GM19397 (cell line): ENCODE results near the gene TMEM229B.

Experiments used
- ATAC-seq: cut with Tn5 transposase; IDR thresholded peaks from one replicate; pipeline ENCODE4 v1.9.1; 2021; ENCODE audit warnings: mild to moderate bottlenecking, moderate library complexity; ENCODE audit not compliant: unreplicated experiment

The TMEM229B gene

GRCh38 chr14:67426983-67427606 is 61.4 kb downstream of the TMEM229B start:
- no peak for ATAC-seq

GRCh38 chr14:67426161-67426560 is 62.4 kb downstream of the TMEM229B start:
- no peak for ATAC-seq

GRCh38 chr14:67425608-67426007 is 62.9 kb downstream of the TMEM229B start:
- ATAC-seq, result no peak

DNA sequence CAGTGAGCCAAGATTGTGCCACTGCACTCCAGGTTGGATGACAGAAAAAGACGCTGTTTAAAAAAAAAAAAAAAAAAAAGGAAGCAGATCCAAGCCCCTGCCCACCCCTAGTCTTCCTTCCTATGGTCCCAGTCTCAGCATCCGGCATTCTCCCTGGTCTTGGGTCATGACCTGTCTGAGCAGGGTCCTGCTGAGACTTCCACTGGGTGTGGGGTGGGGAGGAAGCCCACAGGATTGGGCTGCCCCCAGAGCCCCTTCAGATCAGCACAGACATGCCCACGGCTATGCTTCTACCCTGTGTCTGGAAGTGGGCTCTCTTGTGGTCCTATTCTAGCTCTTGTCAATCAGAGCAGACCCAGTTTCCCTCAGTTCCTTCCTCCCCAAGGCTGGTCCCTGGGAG is 64.0 kb downstream of the TMEM229B start:
- ATAC-seq, result no peak

GRCh38 chr14:67423424-67423823 is 65.1 kb downstream of the TMEM229B start:
- no peak for ATAC-seq

DNA sequence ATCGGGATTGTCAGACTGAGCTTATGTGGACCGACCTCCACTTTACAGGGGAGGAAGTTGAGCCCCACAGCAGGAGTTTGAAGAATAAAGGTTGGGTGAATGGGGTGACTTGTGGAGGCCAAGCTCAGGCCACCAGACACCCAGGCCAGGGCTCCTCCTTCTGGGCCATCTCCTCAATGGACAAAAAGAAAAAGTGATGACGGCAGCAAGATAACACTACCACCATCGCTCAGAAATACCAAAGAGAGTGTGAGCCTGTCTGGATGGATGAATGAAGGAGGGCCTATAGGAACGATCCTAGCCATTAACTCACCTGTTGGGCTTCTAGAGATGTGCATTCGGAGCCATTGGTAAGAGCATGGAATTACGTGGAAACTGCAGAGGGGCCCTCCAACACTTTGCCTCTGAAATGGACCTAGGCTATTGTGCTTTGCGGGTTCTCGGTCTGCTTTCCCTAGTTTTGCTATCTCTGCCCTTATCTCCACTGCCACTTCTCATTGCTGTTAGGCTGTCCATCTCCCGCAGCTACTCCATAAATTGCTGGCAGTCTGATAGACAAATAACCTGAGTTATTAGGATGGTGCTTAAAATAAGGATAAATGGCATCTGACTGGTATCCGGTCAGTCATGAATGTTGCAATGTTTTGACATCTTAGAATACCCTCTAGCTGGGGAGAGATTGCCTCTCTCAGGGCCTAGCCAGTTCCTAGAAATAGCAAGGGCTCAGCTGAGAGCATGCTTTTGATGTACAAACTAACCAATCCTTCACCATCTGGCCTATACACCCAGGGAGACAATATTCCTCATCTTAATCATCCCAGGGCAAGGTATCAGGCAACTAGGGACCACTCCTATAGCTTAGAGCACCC is 66.9 kb downstream of the TMEM229B start:
- no peak for ATAC-seq
